Fibroblast of villous mesenchyme (primary cell): ENCODE data around the gene CCNT2. TPM values are rescaled to one million over a fixed set of nuclear protein-coding genes. Genes with fewer than 3 reads are reported as not detected.

Source experiments
- DNase-seq: peaks from one replicate; pipeline ENCODE4 v3.0.0-alpha.2; 2010; ENCODE audit warnings: low read depth
- H3K4me3 ChIP-seq: 2 replicates; pipeline ENCODE4 v1.5.1; 2011; ENCODE audit warnings: low read depth, mild to moderate bottlenecking, low read length
- CTCF ChIP-seq: IDR thresholded peaks from 2 replicates; pipeline ENCODE4 v1.5.1; 2012; ENCODE audit warnings: low read depth, mild to moderate bottlenecking, low read length; ENCODE audit not compliant: insufficient read depth
- total RNA-seq: library from RNA; depleted of rRNA; stranded (reverse); fragments of >200 nt; gene quantifications from 2 replicates; pipeline ENCODE4 v1.2.3, GENCODE V29; 2012

CCNT2 gene
- total RNA-seq, 1 donor: 28.9 TPM

GRCh38 chr2:134934150-134934549, 15.5 kb downstream of the CCNT2 start:
- no peak for DNase-seq
- no peak for TF ChIP-seq CTCF
- H3K4me3 ChIP-seq: no peak overlapping the region

GRCh38 chr2:134934641-134935040, 16.0 kb downstream of the CCNT2 start:
- peak; percentile 48 for DNase-seq
- no peak for TF ChIP-seq CTCF
- H3K4me3 ChIP-seq: no peak overlapping the region

GRCh38 chr2:134936691-134937090, 18.1 kb downstream of the CCNT2 start:
- H3K4me3 ChIP-seq: no peak overlapping the region
- DNase-seq: no peak
- no peak for TF ChIP-seq CTCF

GRCh38 chr2:134943540-134943939, 24.9 kb downstream of the CCNT2 start:
- DNase-seq: no peak
- TF ChIP-seq CTCF: no peak
- no peak overlapping the region for H3K4me3 ChIP-seq

GRCh38 chr2:134944975-134945374, 26.4 kb downstream of the CCNT2 start:
- H3K4me3 ChIP-seq: no peak overlapping the region
- TF ChIP-seq CTCF: no peak
- DNase-seq: no peak

- no peak for TF ChIP-seq CTCF
- DNase-seq: no peak
- H3K4me3 ChIP-seq: no peak overlapping the region
Measured at GRCh38 chr2:134946073-134946472, 27.5 kb downstream of the CCNT2 start.

GRCh38 chr2:134949981-134950708, 31.5 kb downstream of the CCNT2 start:
- no peak for TF ChIP-seq CTCF

More at GRCh38 chr2:134949981-134950708, 31.5 kb downstream of the CCNT2 start:
- no peak for DNase-seq
- no peak overlapping the region for H3K4me3 ChIP-seq
